HCT116 (cell line): ENCODE measurements around the gene PLCL2. TPM values are rescaled to one million over a fixed set of nuclear protein-coding genes. Genes with fewer than 3 reads are reported as not detected.

Experiments used
- ATAC-seq: fragments of 200-7000 bp; cut with Tn5 transposase; 2 replicates; pipeline ENCODE4 v1.9.1; 2020; ENCODE audit warnings: mild to moderate bottlenecking, moderate library complexity
- BruUV-seq: library from RNA; stranded (reverse); fragments of 400-500 nt; replicated peaks from 2 replicates; lab custom pipeline; 2021; lab: Mats Ljungman, UMichigan
- CTCF ChIA-PET: fragments of 300-600 bp; sonication (Branson Sonifier 250); formaldehyde crosslinking; loops from one replicate; lab custom pipeline; 2021; ENCODE audit warnings: antibody characterized with exemption; lab: Charles Lee
- POLR2A ChIA-PET: fragments of 300-600, 350-600 bp; sonication (Branson Sonifier 250); formaldehyde crosslinking; loops from one replicate; lab custom pipeline; 2021; ENCODE audit warnings: antibody characterized with exemption; lab: Charles Lee
- RAD21 ChIA-PET, 2 experiments: fragments of 300-600 bp; sonication (Branson Sonifier 250); formaldehyde crosslinking; loops; one replicate each; lab custom pipeline; 2023; ENCODE audit warnings: low total read pairs in 2 of 2; ENCODE audit not compliant: uncharacterized antibody in 2 of 2, unreplicated experiment in 2 of 2, low non-redundant PET in 1 of 2; lab: Charles Lee
- DNase-seq: peaks from one replicate; pipeline ENCODE4 v3.0.0-alpha.2; 2010; ENCODE audit warnings: low read depth, low spot score
- H2AFZ ChIP-seq: fragments of 200-600 bp; shearing (Covaris generic), sonication (generic); 2 replicates; pipeline ENCODE4 v1.6.1; 2017; ENCODE audit warnings: low read depth, mixed run types, mixed read lengths, antibody characterized with exemption, low read length; ENCODE audit not compliant: poor library complexity, severe bottlenecking
- H3K27ac ChIP-seq: 2 replicates; pipeline ENCODE4 v1.5.1; 2012; ENCODE audit warnings: low read depth, low read length
- H3K27me3 ChIP-seq: fragments of 200-600 bp; sonication (generic); 2 replicates; pipeline ENCODE4 v1.6.1; 2016; ENCODE audit warnings: mixed run types, low read length, mixed read lengths; ENCODE audit not compliant: insufficient read depth
- H3K36me3 ChIP-seq, 2 experiments: fragments of 200-500 bp in 1 of 2; fragments of 200-600 bp in 1 of 2; sonication (Bioruptor generic) in 1 of 2; sonication (generic) in 1 of 2; 2 replicates each; pipeline versions ENCODE4 v1.5.1 to v1.6.1; 2014 to 2016; ENCODE audit warnings: low read length in 2 of 2, inconsistent platforms in 1 of 2, mixed read lengths in 1 of 2, mixed run types in 1 of 2; ENCODE audit not compliant: insufficient read depth in 2 of 2, control insufficient read depth in 1 of 2
- H3K4me1 ChIP-seq, 2 experiments: fragments of 200-600 bp in 1 of 2; sonication (generic) in 1 of 2; 2 replicates each; pipeline versions ENCODE4 v1.5.1 to v1.6.1; 2012 to 2017; ENCODE audit warnings: low read length in 2 of 2, inconsistent platforms in 1 of 2, mild to moderate bottlenecking in 1 of 2, mixed read lengths in 1 of 2, mixed run types in 1 of 2, moderate library complexity in 1 of 2; ENCODE audit not compliant: insufficient read depth in 2 of 2, control insufficient read depth in 1 of 2
- H3K4me2 ChIP-seq: fragments of 200-600 bp; sonication (generic); 2 replicates; pipeline ENCODE4 v1.6.1; 2017; ENCODE audit warnings: mixed run types, low read length, mixed read lengths
- H3K4me3 ChIP-seq, 2 experiments: fragments of 200-600 bp in 1 of 2; sonication (generic) in 1 of 2; replicated peaks in 1 of 2; 2 replicates each; pipeline ENCODE4 v1.5.1; 2011 to 2016; ENCODE audit warnings: low read length in 2 of 2, control low read depth in 1 of 2, low read depth in 1 of 2, mild to moderate bottlenecking in 1 of 2, mixed read lengths in 1 of 2, mixed run types in 1 of 2
- H3K79me2 ChIP-seq: fragments of 200-600 bp; sonication (generic); 2 replicates; pipeline ENCODE4 v1.6.1; 2017; ENCODE audit warnings: mild to moderate bottlenecking, mixed run types, low read length, moderate library complexity, mixed read lengths; ENCODE audit not compliant: insufficient read depth
- H3K9ac ChIP-seq: fragments of 200-600 bp; sonication (generic); 2 replicates; pipeline ENCODE4 v1.6.1; 2016; ENCODE audit warnings: low read length, mixed read lengths
- H3K9me2 ChIP-seq: fragments of 200-600 bp; sonication (generic), shearing (Covaris generic); 2 replicates; pipeline ENCODE4 v1.6.1; 2017; ENCODE audit warnings: mixed run types, mild to moderate bottlenecking, moderate library complexity; ENCODE audit not compliant: insufficient read depth
- H3K9me3 ChIP-seq, 2 experiments: fragments of 200-500 bp in 1 of 2; fragments of 200-600 bp in 1 of 2; sonication (Bioruptor generic) in 1 of 2; sonication (generic) in 1 of 2; 2 replicates each; pipeline ENCODE4 v1.6.1; 2014 to 2017; ENCODE audit warnings: low read length in 2 of 2, mixed read lengths in 2 of 2, inconsistent platforms in 1 of 2, low read depth in 1 of 2, mild to moderate bottlenecking in 1 of 2, mixed run types in 1 of 2, moderate library complexity in 1 of 2; ENCODE audit not compliant: control insufficient read depth in 1 of 2, insufficient read depth in 1 of 2
- H4K20me1 ChIP-seq: fragments of 200-600 bp; sonication (generic), shearing (Covaris generic); 2 replicates; pipeline ENCODE4 v1.6.1; 2017; ENCODE audit warnings: mixed run types, mild to moderate bottlenecking, moderate library complexity; ENCODE audit not compliant: insufficient read depth
- CBX3 ChIP-seq: IDR thresholded peaks from 2 replicates; pipeline ENCODE4 v1.6.1; 2012; ENCODE audit warnings: low read depth
- CEBPB ChIP-seq: IDR thresholded peaks from 2 replicates; pipeline ENCODE4 v1.6.1; 2012; ENCODE audit warnings: low read depth
- CTCF ChIP-seq, 3 experiments: fragments of 200-600 bp in 1 of 3; sonication (generic) in 1 of 3; IDR thresholded peaks in 2 of 3; conservative IDR thresholded peaks in 1 of 3; 2 replicates each; pipeline ENCODE4 v1.5.1; 2012 to 2017; ENCODE audit warnings: low read depth in 2 of 3, low read length in 2 of 3, antibody characterized with exemption in 1 of 3, borderline replicate concordance in 1 of 3, control low read depth in 1 of 3, mild to moderate bottlenecking in 1 of 3, mixed read lengths in 1 of 3, mixed run types in 1 of 3, moderate library complexity in 1 of 3; ENCODE audit not compliant: insufficient read depth in 1 of 3
- EGR1 ChIP-seq: IDR thresholded peaks from 2 replicates; pipeline ENCODE4 v1.6.1; 2012; ENCODE audit warnings: low read depth
- RAD21 ChIP-seq: IDR thresholded peaks from 2 replicates; pipeline ENCODE4 v1.6.1; 2012; ENCODE audit warnings: low read depth, mild to moderate bottlenecking
- REST ChIP-seq: IDR thresholded peaks from 2 replicates; pipeline ENCODE4 v1.6.1; 2012; ENCODE audit warnings: low read depth
- SRF ChIP-seq: IDR thresholded peaks from 2 replicates; pipeline ENCODE4 v1.6.1; 2012; ENCODE audit warnings: low read depth
- TCF7L2 ChIP-seq: IDR thresholded peaks from 2 replicates; pipeline ENCODE4 v1.7.0; 2011; ENCODE audit warnings: borderline replicate concordance, inconsistent platforms; ENCODE audit not compliant: insufficient read depth, insufficient read length; ENCODE audit errors: extremely low read depth
- ZFX ChIP-seq: fragments of 450-650 bp; IDR thresholded peaks from 2 replicates; pipeline ENCODE4 v1.6.1; 2017
- intact Hi-C: fragments of 100-400 bp; cut with micrococcal nuclease; formaldehyde crosslinking; loops from 2 replicates; pipeline ENCODE4 v1.10.0; 2022
- total RNA-seq: library from RNA; stranded (reverse); gene quantifications from one replicate; pipeline ENCODE4 v1.2.1, GENCODE V29; 2021; ENCODE audit not compliant: unreplicated experiment

PLCL2 gene
- total RNA-seq, 1 experiment from 2014 or later = 2.2 TPM

DNA sequence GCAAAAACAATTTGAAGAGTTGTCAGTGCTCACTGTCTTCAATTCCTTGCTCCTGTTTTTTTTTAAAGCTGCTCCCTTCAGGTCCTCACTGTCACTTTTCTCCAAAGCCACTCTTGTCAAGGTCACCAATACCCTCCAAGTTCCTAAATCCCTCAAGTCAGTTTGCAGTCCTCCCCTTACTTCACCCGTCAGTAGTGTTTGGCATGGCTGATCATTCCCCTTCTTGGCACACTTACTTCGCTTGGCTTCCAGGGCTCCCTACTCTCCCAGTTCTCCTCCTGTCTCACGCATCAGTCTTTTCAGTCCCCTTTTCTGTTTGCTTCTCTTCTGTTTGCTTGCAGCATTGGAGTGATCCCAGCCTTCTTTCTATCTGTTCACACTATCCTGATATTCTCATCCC, 25.5 kb downstream of the PLCL2 start (continued):
- TF ChIP-seq CTCF (IDR thresholded peaks at IDR 0.05 in 2 of 3, conservative IDR thresholded peaks at IDR 0.05 in 1 of 3; ENCODE audit: borderline replicate concordance in 1 of 3, insufficient read depth in 1 of 3, low read depth in 2 of 3, low read length in 2 of 3) (no peak), RAD21 (no peak)

DNA sequence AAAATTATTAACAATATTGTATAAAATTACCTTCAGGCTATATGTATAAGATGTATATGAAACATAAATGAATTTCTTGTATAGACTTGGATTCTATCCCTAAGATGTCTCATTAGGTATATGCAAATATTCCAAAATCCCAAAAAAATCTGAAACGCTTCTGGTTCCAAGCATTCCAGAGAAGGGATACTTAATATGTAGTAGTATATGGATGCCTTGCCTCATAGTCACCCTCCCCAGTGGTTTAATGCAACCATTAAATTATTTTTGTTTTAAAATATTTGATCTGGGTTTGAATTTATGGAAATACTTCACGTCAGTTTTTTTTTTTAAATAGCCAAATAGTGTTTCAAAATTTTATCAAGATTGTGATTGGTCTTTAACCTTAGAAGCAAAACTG, 27.2 kb downstream of the PLCL2 start:
- TF ChIP-seq TCF7L2 (no peak), SRF (no peak), ZFX (no peak), REST (no peak), CEBPB (no peak), CBX3 (no peak), EGR1 (no peak), RAD21 (no peak)
- POLR2A ChIA-PET = no interaction called here
- Histone ChIP-seq H4K20me1 (no peaks in the 10 kb centered on the region), H3K27me3 (no peaks in the 10 kb centered on the region), H3K9me3 (no peaks in the 10 kb centered on the region), H2AFZ (no peak overlapping the region), H3K27ac (no peak overlapping the region), H3K9ac (no peak overlapping the region), H3K4me2 (no peak overlapping the region), H3K36me3 (no peaks in the 10 kb centered on the region), H3K9me2 (no peaks in the 10 kb centered on the region), H3K79me2 (no peaks in the 10 kb centered on the region), H3K4me1 (peaks cover 6 to 8% of the 10 kb centered on the region in 2 experiments), H3K4me3 (no peak overlapping the region)
- CTCF ChIA-PET = no interaction called here
- DNase-seq (no peak), ATAC-seq (no peak)
- RAD21 ChIA-PET = no interaction called here
- no TSS peak for BruUV-seq
- intact Hi-C loops = no loop called here
